ENCODE data around the gene UNC93A. TPM values are rescaled to one million over a fixed set of nuclear protein-coding genes. Genes with fewer than 3 reads are reported as not detected.
"Not testable (repeated sequence)": the region's sequence is repeated elsewhere in the genome, so short reads cannot be mapped to it uniquely, and the experiment has no call there.

UNC93A gene
- total and polyA plus RNA-seq, 2 donors (not counting 1 experiment from before 2014, with no cell fraction given), result not detected

DNA sequence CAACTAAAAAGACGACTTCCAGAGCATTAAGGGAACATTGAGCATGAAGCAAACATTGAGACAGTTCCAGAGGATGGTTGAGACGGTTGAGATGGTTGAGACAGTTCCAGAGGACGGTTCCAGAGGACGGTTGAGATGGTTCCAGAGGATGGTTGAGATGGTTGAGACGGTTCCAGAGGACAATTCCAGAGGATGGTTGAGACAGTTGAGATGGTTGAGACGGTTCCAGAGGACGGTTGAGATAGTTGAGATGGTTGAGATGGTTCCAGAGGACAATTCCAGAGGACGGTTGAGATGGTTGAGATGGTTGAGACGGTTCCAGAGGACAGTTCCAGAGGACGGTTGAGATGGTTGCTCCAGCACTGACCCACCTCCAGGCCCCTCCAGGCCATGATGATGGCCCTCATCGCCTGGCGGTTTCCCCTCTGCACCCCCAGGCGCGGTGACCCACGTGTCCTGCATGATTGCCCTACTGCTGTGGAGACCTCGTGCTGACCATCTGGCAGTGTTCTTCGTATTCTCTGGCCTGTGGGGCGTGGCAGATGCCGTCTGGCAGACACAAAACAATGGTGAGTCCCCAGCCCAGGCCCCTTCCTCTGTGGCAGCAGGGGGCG, 16.3 kb downstream of the UNC93A start:
- intact Hi-C loops (cut with micrococcal nuclease), result no loop called here
- H4K20me1 ChIP-seq (ENCODE audit: control insufficient read depth, insufficient read depth, low read length, poor library complexity, severe bottlenecking), result no peaks in the 10 kb centered on the region
- Mint-ChIP-seq H3K27me3 (peaks cover 26% of the 10 kb centered on the region), H3K27ac (no peak overlapping the region), H3K9me3 (ENCODE audit: insufficient read depth) (no peaks in the 10 kb centered on the region), H3K4me3 (no peak overlapping the region), H3K4me1 (no peaks in the 10 kb centered on the region)
- H3K9me3 ChIP-seq (ENCODE audit: control extremely low read depth in 1 of 3, control insufficient read depth in 2 of 3, insufficient read depth in 1 of 3, low read length in 2 of 3), result no peaks in the 10 kb centered on the region
- H3K9ac ChIP-seq (ENCODE audit: low read length), result no peak overlapping the region
- POLR2A ChIA-PET, result no interaction called here
- CTCF ChIA-PET, result no interaction called here
- H3K4me2 ChIP-seq (replicated peaks; ENCODE audit: low read depth, low read length, poor library complexity, severe bottlenecking), result no peak overlapping the region
- H3K4me1 ChIP-seq (ENCODE audit: control insufficient read depth in 2 of 2, insufficient read depth in 2 of 2, low read length in 2 of 2), result no peaks in the 10 kb centered on the region
- WGBS (ENCODE audit: insufficient coverage), result 81% methylated on average over 20 of the region's 20 CpGs
- H3K27ac ChIP-seq (ENCODE audit: low read length in 2 of 2), result no peak overlapping the region
- no peak overlapping the region for H3K4me3 ChIP-seq (ENCODE audit: control extremely low read depth in 1 of 5, extremely low read depth in 1 of 5, insufficient read depth in 1 of 5, low read depth in 2 of 5, low read length in 4 of 5)
- DNase-seq, result no peak
- H3K27me3 ChIP-seq (replicated peaks in 1 of 4; ENCODE audit: control extremely low read depth in 1 of 4, control insufficient read depth in 3 of 4, insufficient read depth in 4 of 4, low read length in 3 of 4), result peaks cover 0 to 5% (median 1%) of the 10 kb centered on the region in 4 experiments
- no peak overlapping the region for H2AFZ ChIP-seq (ENCODE audit: insufficient read depth, low read depth, low read length, poor library complexity, severe bottlenecking)
- H3K79me2 ChIP-seq (ENCODE audit: control insufficient read depth, insufficient read depth, low read length), result no peaks in the 10 kb centered on the region
- TF ChIP-seq, protein P1, sequence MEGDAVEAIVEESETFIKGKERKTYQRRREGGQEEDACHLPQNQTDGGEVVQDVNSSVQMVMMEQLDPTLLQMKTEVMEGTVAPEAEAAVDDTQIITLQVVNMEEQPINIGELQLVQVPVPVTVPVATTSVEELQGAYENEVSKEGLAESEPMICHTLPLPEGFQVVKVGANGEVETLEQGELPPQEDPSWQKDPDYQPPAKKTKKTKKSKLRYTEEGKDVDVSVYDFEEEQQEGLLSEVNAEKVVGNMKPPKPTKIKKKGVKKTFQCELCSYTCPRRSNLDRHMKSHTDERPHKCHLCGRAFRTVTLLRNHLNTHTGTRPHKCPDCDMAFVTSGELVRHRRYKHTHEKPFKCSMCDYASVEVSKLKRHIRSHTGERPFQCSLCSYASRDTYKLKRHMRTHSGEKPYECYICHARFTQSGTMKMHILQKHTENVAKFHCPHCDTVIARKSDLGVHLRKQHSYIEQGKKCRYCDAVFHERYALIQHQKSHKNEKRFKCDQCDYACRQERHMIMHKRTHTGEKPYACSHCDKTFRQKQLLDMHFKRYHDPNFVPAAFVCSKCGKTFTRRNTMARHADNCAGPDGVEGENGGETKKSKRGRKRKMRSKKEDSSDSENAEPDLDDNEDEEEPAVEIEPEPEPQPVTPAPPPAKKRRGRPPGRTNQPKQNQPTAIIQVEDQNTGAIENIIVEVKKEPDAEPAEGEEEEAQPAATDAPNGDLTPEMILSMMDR (IDR thresholded peaks at IDR 0.05), result no peak
- TF ChIP-seq EZH2 (IDR thresholded peaks at IDR 0.05; ENCODE audit: borderline replicate concordance, insufficient read depth, low read depth, low read length, poor library complexity, severe bottlenecking), result no peak
- no peak for ATAC-seq (ENCODE audit: low read depth)
- no peaks in the 10 kb centered on the region for H3K36me3 ChIP-seq (replicated peaks in 1 of 2; ENCODE audit: control extremely low read depth in 1 of 2, control insufficient read depth in 1 of 2, extremely low read depth in 1 of 2, insufficient read depth in 2 of 2, low read length in 1 of 2)

DNA sequence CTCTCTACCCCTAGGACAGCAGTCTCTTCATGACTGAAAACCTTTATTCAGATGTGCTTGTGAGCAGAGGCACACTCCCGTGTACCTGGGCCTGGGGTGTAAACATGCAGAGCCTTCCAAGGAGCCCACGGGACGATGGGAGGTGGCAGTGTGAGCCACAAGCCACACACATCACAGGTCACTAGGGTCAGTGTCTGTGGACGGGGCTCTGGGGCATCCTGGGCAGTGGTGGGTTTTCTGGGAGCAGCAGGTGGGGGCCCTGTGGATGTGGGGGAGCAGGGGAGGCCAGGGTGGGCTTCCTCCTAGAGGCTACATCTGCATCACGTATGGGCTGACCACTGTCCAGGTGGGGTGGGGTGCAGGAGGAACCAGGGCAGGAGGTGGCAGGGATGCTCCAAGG, 17.1 kb downstream of the UNC93A start:
- no peak for DNase-seq
- TF ChIP-seq EZH2 (IDR thresholded peaks at IDR 0.05; ENCODE audit: borderline replicate concordance, insufficient read depth, low read depth, low read length, poor library complexity, severe bottlenecking), result no peak
- TF ChIP-seq, protein P1 (IDR thresholded peaks at IDR 0.05), result no peak
- intact Hi-C loops (cut with micrococcal nuclease), result no loop called here
- no peak overlapping the region for H2AFZ ChIP-seq (ENCODE audit: insufficient read depth, low read depth, low read length, poor library complexity, severe bottlenecking)
- H3K27me3 ChIP-seq (replicated peaks in 1 of 4; ENCODE audit: control extremely low read depth in 1 of 4, control insufficient read depth in 3 of 4, insufficient read depth in 4 of 4, low read length in 3 of 4), result peaks cover 0 to 10% (median 0%) of the 10 kb centered on the region in 4 experiments
- POLR2A ChIA-PET, result no interaction called here
- H3K36me3 ChIP-seq (replicated peaks in 1 of 2; ENCODE audit: control extremely low read depth in 1 of 2, control insufficient read depth in 1 of 2, extremely low read depth in 1 of 2, insufficient read depth in 2 of 2, low read length in 1 of 2), result no peaks in the 10 kb centered on the region
- H3K9ac ChIP-seq (ENCODE audit: low read length), result no peak overlapping the region
- H3K27ac ChIP-seq (ENCODE audit: low read length in 2 of 2), result no peak overlapping the region
- no peaks in the 10 kb centered on the region for H3K79me2 ChIP-seq (ENCODE audit: control insufficient read depth, insufficient read depth, low read length)
- Mint-ChIP-seq H3K4me3 (no peak overlapping the region), H3K9me3 (ENCODE audit: insufficient read depth) (no peaks in the 10 kb centered on the region), H3K4me1 (no peaks in the 10 kb centered on the region), H3K27me3 (peaks cover 27% of the 10 kb centered on the region), H3K27ac (no peak overlapping the region)
- H4K20me1 ChIP-seq (ENCODE audit: control insufficient read depth, insufficient read depth, low read length, poor library complexity, severe bottlenecking), result no peaks in the 10 kb centered on the region
- H3K4me1 ChIP-seq (ENCODE audit: control insufficient read depth in 2 of 2, insufficient read depth in 2 of 2, low read length in 2 of 2), result no peaks in the 10 kb centered on the region
- H3K4me3 ChIP-seq (ENCODE audit: control extremely low read depth in 1 of 5, extremely low read depth in 1 of 5, insufficient read depth in 1 of 5, low read depth in 2 of 5, low read length in 4 of 5), result no peak overlapping the region
- no peak for ATAC-seq (ENCODE audit: low read depth)
- no peaks in the 10 kb centered on the region for H3K9me3 ChIP-seq (ENCODE audit: control extremely low read depth in 1 of 3, control insufficient read depth in 2 of 3, insufficient read depth in 1 of 3, low read length in 2 of 3)
- CTCF ChIA-PET, result no interaction called here
- 80% methylated on average over 5 of the region's 5 CpGs for WGBS (ENCODE audit: insufficient coverage)
- no peak overlapping the region for H3K4me2 ChIP-seq (replicated peaks; ENCODE audit: low read depth, low read length, poor library complexity, severe bottlenecking)

GRCh38 chr6:167309355-167310192, 18.5 kb downstream of the UNC93A start:
- H3K27me3 ChIP-seq (replicated peaks in 1 of 4; ENCODE audit: control extremely low read depth in 1 of 4, control insufficient read depth in 3 of 4, insufficient read depth in 4 of 4, low read length in 3 of 4); H3K36me3 ChIP-seq (replicated peaks in 1 of 2; ENCODE audit: control extremely low read depth in 1 of 2, control insufficient read depth in 1 of 2, extremely low read depth in 1 of 2, insufficient read depth in 2 of 2, low read length in 1 of 2); H3K9me3 Mint-ChIP-seq (ENCODE audit: insufficient read depth); H2AFZ ChIP-seq (ENCODE audit: insufficient read depth, low read depth, low read length, poor library complexity, severe bottlenecking); H4K20me1 ChIP-seq (ENCODE audit: control insufficient read depth, insufficient read depth, low read length, poor library complexity, severe bottlenecking); DNase-seq; H3K27ac Mint-ChIP-seq; H3K4me1 ChIP-seq (ENCODE audit: control insufficient read depth in 2 of 2, insufficient read depth in 2 of 2, low read length in 2 of 2); ATAC-seq (ENCODE audit: low read depth); H3K4me1 Mint-ChIP-seq; H3K9me3 ChIP-seq (ENCODE audit: control extremely low read depth in 1 of 3, control insufficient read depth in 2 of 3, insufficient read depth in 1 of 3, low read length in 2 of 3); CTCF ChIA-PET; H3K79me2 ChIP-seq (ENCODE audit: control insufficient read depth, insufficient read depth, low read length); H3K9ac ChIP-seq (ENCODE audit: low read length); H3K4me3 Mint-ChIP-seq; H3K27ac ChIP-seq (ENCODE audit: low read length in 2 of 2); H3K4me2 ChIP-seq (replicated peaks; ENCODE audit: low read depth, low read length, poor library complexity, severe bottlenecking); POLR2A ChIA-PET; H3K4me3 ChIP-seq (ENCODE audit: control extremely low read depth in 1 of 5, extremely low read depth in 1 of 5, insufficient read depth in 1 of 5, low read depth in 2 of 5, low read length in 4 of 5); intact Hi-C loops (cut with micrococcal nuclease): not testable (repeated sequence)
- WGBS (ENCODE audit: insufficient coverage), result 83% methylated on average over 4 of the region's 17 CpGs
- peaks cover 27% of the 10 kb centered on the region for H3K27me3 Mint-ChIP-seq

Measured in B cell (primary cell).